Measurements from ENCODE around the gene WNK2. TPM values are rescaled to one million over a fixed set of nuclear protein-coding genes. Genes with fewer than 3 reads are reported as not detected.

Gene WNK2
- total RNA-seq, 2 experiments from 2014 or later, result 1.7 to 2.8 TPM

DNA sequence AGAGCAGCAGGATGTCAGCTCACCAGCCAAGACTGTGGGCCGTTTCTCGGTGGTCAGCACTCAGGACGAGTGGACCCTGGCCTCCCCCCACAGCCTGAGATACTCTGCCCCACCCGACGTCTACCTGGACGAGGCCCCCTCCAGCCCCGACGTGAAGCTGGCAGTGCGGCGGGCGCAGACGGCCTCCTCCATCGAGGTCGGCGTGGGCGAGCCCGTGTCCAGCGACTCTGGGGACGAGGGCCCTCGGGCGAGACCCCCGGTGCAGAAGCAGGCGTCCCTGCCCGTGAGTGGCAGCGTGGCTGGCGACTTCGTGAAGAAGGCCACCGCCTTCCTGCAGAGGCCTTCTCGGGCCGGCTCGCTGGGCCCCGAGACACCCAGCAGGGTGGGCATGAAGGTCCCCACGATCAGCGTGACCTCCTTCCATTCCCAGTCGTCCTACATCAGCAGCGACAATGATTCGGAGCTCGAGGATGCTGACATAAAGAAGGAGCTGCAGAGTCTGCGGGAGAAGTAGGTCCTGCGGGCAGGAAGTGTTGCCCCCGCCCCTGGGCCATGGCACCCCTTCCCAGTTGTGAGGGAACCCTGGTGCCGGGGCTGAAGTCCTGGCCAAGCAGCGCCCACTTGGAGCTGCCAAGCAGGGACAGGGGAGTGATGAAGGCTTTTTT lies 108.9 kb downstream of the WNK2 start:
- ChIA-PET POLR2A (no interaction called here), CTCF (interaction anchor here (0.7 kb wide), 1 partner anchor 289 kb away, joined by 3 read pairs; no protein-coding TSS in a partner anchor)
- Mint-ChIP-seq H3K4me3 (no peak overlapping the region), H3K9me3 (no peaks in the 10 kb centered on the region), H3K27ac (no peak overlapping the region), H3K36me3 (ENCODE audit: low read depth) (no peaks in the 10 kb centered on the region), H3K4me1 (ENCODE audit: low read depth) (peaks cover 4% of the 10 kb centered on the region), H3K27me3 (no peaks in the 10 kb centered on the region)
- DNase-seq, result no peak
- intact Hi-C loops (cut with micrococcal nuclease), result no loop called here
- ATAC-seq, result no peak
- TF ChIP-seq, protein P1, sequence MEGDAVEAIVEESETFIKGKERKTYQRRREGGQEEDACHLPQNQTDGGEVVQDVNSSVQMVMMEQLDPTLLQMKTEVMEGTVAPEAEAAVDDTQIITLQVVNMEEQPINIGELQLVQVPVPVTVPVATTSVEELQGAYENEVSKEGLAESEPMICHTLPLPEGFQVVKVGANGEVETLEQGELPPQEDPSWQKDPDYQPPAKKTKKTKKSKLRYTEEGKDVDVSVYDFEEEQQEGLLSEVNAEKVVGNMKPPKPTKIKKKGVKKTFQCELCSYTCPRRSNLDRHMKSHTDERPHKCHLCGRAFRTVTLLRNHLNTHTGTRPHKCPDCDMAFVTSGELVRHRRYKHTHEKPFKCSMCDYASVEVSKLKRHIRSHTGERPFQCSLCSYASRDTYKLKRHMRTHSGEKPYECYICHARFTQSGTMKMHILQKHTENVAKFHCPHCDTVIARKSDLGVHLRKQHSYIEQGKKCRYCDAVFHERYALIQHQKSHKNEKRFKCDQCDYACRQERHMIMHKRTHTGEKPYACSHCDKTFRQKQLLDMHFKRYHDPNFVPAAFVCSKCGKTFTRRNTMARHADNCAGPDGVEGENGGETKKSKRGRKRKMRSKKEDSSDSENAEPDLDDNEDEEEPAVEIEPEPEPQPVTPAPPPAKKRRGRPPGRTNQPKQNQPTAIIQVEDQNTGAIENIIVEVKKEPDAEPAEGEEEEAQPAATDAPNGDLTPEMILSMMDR (IDR thresholded peaks at IDR 0.05), result no peak

DNA sequence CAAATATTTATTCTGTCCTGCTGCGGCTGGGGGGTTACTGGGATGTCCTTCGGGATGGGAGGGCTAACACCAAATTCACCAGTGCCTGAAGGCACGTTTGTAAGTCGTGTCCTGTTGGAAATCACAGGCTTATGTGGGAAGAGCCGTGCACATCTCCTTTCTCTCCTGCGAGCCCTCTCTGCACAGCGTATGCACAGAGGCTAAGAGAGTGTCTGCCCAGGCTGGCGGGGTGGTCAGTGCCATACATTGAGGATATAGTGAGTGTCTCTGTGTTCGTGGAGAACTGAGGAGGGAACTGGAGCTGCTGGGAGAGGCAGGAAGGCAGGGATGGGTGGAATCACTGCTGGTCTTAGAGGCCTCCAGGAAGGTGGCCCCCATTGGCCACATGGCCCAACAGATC lies 110.1 kb downstream of the WNK2 start:
- intact Hi-C loops (cut with micrococcal nuclease), result no loop called here
- DNase-seq, result no peak
- TF ChIP-seq, protein P1 (IDR thresholded peaks at IDR 0.05), result no peak
- no peaks in the 10 kb centered on the region for H3K9me3 Mint-ChIP-seq
- H3K36me3 Mint-ChIP-seq (ENCODE audit: low read depth), result no peaks in the 10 kb centered on the region
- no peaks in the 10 kb centered on the region for H3K27me3 Mint-ChIP-seq
- ChIA-PET POLR2A (no interaction called here), CTCF (interaction anchor here (0.9 kb wide), 1 partner anchor 185 kb away, joined by 5 read pairs; no protein-coding TSS in a partner anchor)
- peaks cover 4% of the 10 kb centered on the region for H3K4me1 Mint-ChIP-seq (ENCODE audit: low read depth)
- no peak for ATAC-seq
- H3K4me3 Mint-ChIP-seq, result no peak overlapping the region
- H3K27ac Mint-ChIP-seq, result no peak overlapping the region

DNA sequence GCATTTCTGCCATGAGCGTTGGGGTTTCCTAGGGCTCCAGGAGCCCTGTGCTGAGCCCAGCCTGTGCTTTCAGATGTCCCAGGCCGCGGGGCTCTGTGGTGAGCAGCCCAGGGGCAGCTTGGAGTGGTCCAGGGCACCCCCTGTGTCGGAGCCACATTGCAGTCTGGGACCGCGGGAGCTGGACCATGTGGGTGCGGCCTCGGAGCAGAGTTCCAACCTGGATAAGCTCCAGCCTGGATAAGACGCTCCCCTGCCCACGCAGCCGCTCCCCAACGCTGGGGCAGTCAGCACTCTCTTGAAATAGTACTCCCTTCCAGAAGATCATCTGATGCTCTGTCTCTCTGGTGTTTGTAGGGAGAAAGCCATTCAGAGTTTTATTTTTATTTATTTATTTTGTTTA lies 111.1 kb downstream of the WNK2 start:
- DNase-seq (no peak), ATAC-seq (no peak)
- Mint-ChIP-seq H3K4me3 (no peak overlapping the region), H3K4me1 (ENCODE audit: low read depth) (peaks cover 4% of the 10 kb centered on the region), H3K9me3 (no peaks in the 10 kb centered on the region), H3K27me3 (no peaks in the 10 kb centered on the region), H3K27ac (no peak overlapping the region), H3K36me3 (ENCODE audit: low read depth) (no peaks in the 10 kb centered on the region)
- intact Hi-C loops (cut with micrococcal nuclease), result no loop called here
- CTCF ChIA-PET, result interaction anchor here (0.9 kb wide), 1 partner anchor 186 kb away, joined by 5 read pairs; no protein-coding TSS in a partner anchor
- POLR2A ChIA-PET, result interaction anchor here (0.6 to 0.7 kb wide), 2 partner anchors 31 to 243 kb away, joined by 3 to 4 read pairs; no protein-coding TSS in a partner anchor
- TF ChIP-seq, protein P1 (IDR thresholded peaks at IDR 0.05), result no peak

DNA sequence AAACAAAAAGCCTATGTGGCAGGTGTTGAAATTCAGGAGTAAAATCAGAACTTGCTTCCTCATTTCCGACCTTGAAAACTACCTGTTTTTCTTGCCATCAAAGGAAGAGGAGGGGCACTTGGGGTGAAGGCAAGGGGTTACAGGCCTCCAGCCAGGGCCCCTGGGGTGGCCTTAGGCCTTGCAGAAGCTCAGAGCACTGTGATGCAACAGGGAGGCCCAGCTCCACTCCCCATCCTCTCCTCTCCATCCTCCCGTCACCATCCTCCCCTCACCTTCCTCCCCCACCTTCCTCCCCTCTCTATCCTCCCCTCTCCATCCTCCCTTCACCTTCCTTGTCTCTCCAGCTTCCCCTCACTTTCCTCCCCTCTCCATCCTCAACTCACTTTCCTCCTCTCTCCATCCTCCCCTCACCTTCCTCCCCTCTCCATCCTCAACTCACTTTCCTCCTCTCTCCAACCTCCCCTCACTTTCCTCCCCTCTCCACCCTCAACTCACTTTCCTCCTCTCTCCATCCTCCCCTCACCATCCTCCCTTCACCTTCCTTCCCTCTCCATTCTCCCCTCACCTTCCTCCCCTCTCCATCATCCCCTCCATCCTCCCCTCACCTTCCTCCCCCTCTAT lies 111.6 kb downstream of the WNK2 start:
- Mint-ChIP-seq H3K36me3 (ENCODE audit: low read depth) (no peaks in the 10 kb centered on the region), H3K27ac (no peak overlapping the region), H3K4me3 (no peak overlapping the region), H3K4me1 (ENCODE audit: low read depth) (peaks cover 4% of the 10 kb centered on the region), H3K9me3 (no peaks in the 10 kb centered on the region), H3K27me3 (no peaks in the 10 kb centered on the region)
- DNase-seq (no peak), ATAC-seq (peak; percentile 24)
- intact Hi-C loops (cut with micrococcal nuclease), result no loop called here
- ChIA-PET CTCF (no interaction called here), POLR2A (no interaction called here)
- TF ChIP-seq, protein P1 (IDR thresholded peaks at IDR 0.05), result no peak

DNA sequence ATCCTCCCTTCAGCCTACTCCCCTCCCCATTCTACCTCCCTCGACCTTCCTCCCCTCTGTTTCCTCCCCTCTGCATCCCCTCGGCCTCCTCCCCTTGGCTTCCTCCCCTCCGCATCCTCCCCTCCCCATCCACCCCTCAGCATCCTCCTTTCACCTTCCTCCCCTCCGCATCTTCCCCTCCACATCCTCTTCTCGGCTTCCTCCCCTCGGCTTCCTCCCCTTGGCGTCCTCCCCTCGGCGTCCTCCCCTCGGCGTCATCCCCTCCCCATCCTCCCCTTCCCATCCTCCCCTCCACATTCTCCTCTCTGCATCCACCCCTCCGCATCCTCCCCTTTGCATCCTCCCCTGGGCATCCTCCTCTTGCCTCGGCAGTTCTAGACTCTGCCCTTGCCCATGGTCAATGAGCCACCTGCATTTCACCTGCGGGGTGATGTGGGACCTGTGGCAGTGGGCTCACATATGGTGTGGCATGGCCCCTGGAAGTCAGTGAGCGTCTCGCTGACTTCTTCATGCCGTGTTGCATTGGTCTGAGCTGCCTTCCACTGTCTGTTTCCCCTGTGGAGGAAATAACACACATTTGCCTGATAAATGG lies 113.0 kb downstream of the WNK2 start:
- no peak overlapping the region for H3K4me3 Mint-ChIP-seq
- no peaks in the 10 kb centered on the region for H3K36me3 Mint-ChIP-seq (ENCODE audit: low read depth)
- intact Hi-C loops (cut with micrococcal nuclease), result no loop called here
- CTCF ChIA-PET, result interaction anchor here (1.1 to 1.3 kb wide), 2 partner anchors 9 to 15 kb away, joined by 3 read pairs; no protein-coding TSS in a partner anchor
- no peak for ATAC-seq
- no peaks in the 10 kb centered on the region for H3K9me3 Mint-ChIP-seq
- DNase-seq, result no peak
- H3K27ac Mint-ChIP-seq, result no peak overlapping the region
- peaks cover 4% of the 10 kb centered on the region for H3K4me1 Mint-ChIP-seq (ENCODE audit: low read depth)
- H3K27me3 Mint-ChIP-seq, result no peaks in the 10 kb centered on the region
- POLR2A ChIA-PET, result interaction anchor here (0.9 kb wide), 1 partner anchor 24 kb away, joined by 3 read pairs; no protein-coding TSS in a partner anchor
- TF ChIP-seq, protein P1 (IDR thresholded peaks at IDR 0.05), result no peak
